CD4-positive, CD25-positive, alpha-beta regulatory T cell (primary cell): Measurements from ENCODE around the gene SYT6. TPM values are rescaled to one million over a fixed set of nuclear protein-coding genes. Genes with fewer than 3 reads are reported as not detected.
"Not testable (repeated sequence)": the region's sequence is repeated elsewhere in the genome, so short reads cannot be mapped to it uniquely, and the experiment has no call there.

Experiments used
- ATAC-seq, 2 donors: fragments of 150-1000 bp; cut with Tn5 transposase; one replicate each; pipeline ENCODE4 v1.10.0; 2021; ENCODE audit warnings: low read depth in 2 of 2, moderate number of reproducible peaks in 2 of 2, moderate library complexity in 1 of 2
- DNase-seq, 3 donors: peaks; one replicate each; pipeline versions ENCODE4 v3.0.0 to v3.0.0-alpha.2; 2012 to 2022; ENCODE audit warnings: mixed read lengths in 1 of 3
- H3K27ac ChIP-seq: one replicate; pipeline ENCODE4 v1.7.0; 2013; ENCODE audit warnings: mild to moderate bottlenecking, low read length; ENCODE audit not compliant: insufficient read depth, poor library complexity, severe bottlenecking
- H3K27me3 ChIP-seq: one replicate; pipeline ENCODE4 v1.7.0; 2013; ENCODE audit warnings: low read length; ENCODE audit not compliant: control insufficient read depth, insufficient read depth
- H3K36me3 ChIP-seq: one replicate; pipeline ENCODE4 v1.7.0; 2013; ENCODE audit warnings: mild to moderate bottlenecking, low read length, moderate library complexity; ENCODE audit not compliant: control insufficient read depth, insufficient read depth
- H3K4me1 ChIP-seq: 2 replicates; pipeline ENCODE4 v1.7.0; 2013; ENCODE audit warnings: mild to moderate bottlenecking, low read length; ENCODE audit not compliant: insufficient read depth, control insufficient read depth, poor library complexity, severe bottlenecking
- H3K4me3 ChIP-seq: one replicate; pipeline ENCODE4 v1.7.0; 2013; ENCODE audit warnings: low read depth, mild to moderate bottlenecking, low read length, moderate library complexity
- H3K9me3 ChIP-seq, 2 experiments: 1 replicate in 1 of 2; 2 replicates in 1 of 2; pipeline ENCODE4 v1.7.0; 2013; ENCODE audit warnings: low read length in 2 of 2, mild to moderate bottlenecking in 1 of 2, moderate library complexity in 1 of 2; ENCODE audit not compliant: control insufficient read depth in 2 of 2
- H3K27ac Mint-ChIP-seq, 3 donors: one replicate each; pipeline ENCODE4 v1.8.0; 2020 to 2022; ENCODE audit warnings: mild to moderate bottlenecking in 3 of 3, mixed read lengths in 3 of 3, moderate library complexity in 2 of 3
- H3K27me3 Mint-ChIP-seq: one replicate; pipeline ENCODE4 v1.8.0; 2022; ENCODE audit warnings: mild to moderate bottlenecking, mixed read lengths
- H3K36me3 Mint-ChIP-seq: one replicate; pipeline ENCODE4 v1.8.0; 2020; ENCODE audit warnings: mixed read lengths
- H3K4me1 Mint-ChIP-seq, 4 donors: one replicate each; pipeline ENCODE4 v1.8.0; 2020 to 2022; ENCODE audit warnings: mixed read lengths in 4 of 4, mild to moderate bottlenecking in 1 of 4
- H3K4me3 Mint-ChIP-seq, 4 donors: one replicate each; pipeline ENCODE4 v1.8.0; 2020 to 2022; ENCODE audit warnings: mild to moderate bottlenecking in 4 of 4, mixed read lengths in 4 of 4, moderate library complexity in 3 of 4
- H3K9me3 Mint-ChIP-seq, 7 donors: one replicate each; pipeline ENCODE4 v1.8.0; 2020 to 2022; ENCODE audit warnings: mixed read lengths in 7 of 7, mild to moderate bottlenecking in 3 of 7, moderate library complexity in 2 of 7
- polyA plus RNA-seq, 4 donors: library from polyadenylated mRNA; unstranded; fragments of 300-500 nt; fragmentation: Illumina TruSeq; gene quantifications; one replicate each; pipeline ENCODE4 v1.2.3, GENCODE V29; 2021
- total RNA-seq: library from RNA; stranded (reverse); gene quantifications from one replicate; pipeline ENCODE4 v1.2.3, GENCODE V29; 2022

SYT6 gene
- total and polyA plus RNA-seq, 5 donors from 2014 or later: 0.17 TPM; not detected in 4

DNA sequence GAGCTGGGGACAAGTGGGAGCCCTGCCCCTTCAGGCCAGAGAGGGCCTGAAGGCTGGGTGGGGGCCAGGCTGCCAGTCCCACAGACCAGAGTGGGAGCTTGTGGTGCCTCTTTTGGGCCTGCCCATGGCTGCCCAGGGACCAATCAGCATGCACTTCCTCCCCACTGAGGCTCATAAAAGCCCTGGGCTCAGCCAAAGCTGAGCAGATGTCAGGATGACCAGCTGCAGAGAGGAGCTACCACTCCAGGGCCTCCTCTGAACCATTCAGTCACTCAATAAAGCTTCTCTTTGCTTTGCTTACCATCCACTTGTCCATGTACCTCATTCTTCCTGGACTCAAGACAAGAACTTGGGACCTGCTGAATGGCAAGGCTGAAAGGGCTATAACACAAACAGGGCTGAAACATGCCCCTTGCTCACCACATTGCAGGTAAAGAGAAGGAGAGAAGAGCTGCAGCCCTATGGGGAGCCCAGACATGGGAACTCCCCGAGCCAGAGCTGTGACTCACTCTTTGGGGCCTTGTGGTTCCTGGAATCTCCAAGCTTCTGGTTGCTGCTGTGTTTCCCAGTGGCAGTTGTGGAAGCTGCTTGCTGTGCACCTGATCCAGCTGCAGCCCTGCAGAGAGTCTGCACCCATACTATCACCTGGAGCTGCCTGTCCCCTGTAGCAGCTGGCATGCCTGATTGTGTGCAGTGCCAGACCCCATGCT, 92.4 kb downstream of the SYT6 start:
- H3K27ac ChIP-seq: no peak overlapping the region
- no peak for ATAC-seq
- no peak overlapping the region for H3K4me3 Mint-ChIP-seq
- H3K4me3 ChIP-seq: no peak overlapping the region
- H3K27ac Mint-ChIP-seq: no peak overlapping the region
- no peaks in the 10 kb centered on the region for H3K36me3 Mint-ChIP-seq
- H3K4me1 ChIP-seq: no peaks in the 10 kb centered on the region
- peaks cover 9% of the 10 kb centered on the region for H3K27me3 Mint-ChIP-seq
- no peaks in the 10 kb centered on the region for H3K4me1 Mint-ChIP-seq
- H3K9me3 ChIP-seq: peaks cover 4% of the 10 kb centered on the region in 2 experiments
- no peaks in the 10 kb centered on the region for H3K36me3 ChIP-seq
- DNase-seq: no peak
- H3K27me3 ChIP-seq: peaks cover 3% of the 10 kb centered on the region
- H3K9me3 Mint-ChIP-seq: peaks cover 0 to 12% (median 5%) of the 10 kb centered on the region in 7 donors

DNA sequence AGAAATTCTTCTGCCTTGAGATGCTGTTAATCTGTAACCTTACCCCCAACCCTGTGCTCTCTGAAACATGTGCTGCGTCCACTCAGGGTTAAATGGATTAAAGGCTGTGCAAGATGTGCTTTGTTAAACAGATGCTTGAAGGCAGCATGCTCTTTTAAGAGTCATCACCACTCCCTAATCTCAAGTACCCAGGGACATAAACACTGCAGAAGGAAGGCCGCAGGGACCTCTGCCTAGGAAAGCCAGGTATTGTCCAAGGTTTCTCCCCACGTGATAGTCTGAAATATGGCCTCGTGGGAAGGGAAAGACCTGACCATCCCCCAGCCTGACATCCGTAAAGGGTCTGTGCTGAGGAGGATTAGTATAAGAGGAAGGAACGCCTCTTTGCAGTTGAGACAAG, 95.4 kb downstream of the SYT6 start:
- not testable (repeated sequence) for H3K9me3 ChIP-seq, ATAC-seq, H3K4me3 ChIP-seq, H3K4me1 Mint-ChIP-seq, H3K27ac ChIP-seq, H3K27ac Mint-ChIP-seq, H3K4me3 Mint-ChIP-seq, H3K36me3 ChIP-seq, H3K27me3 Mint-ChIP-seq, H3K4me1 ChIP-seq, H3K36me3 Mint-ChIP-seq, H3K27me3 ChIP-seq, DNase-seq
- H3K9me3 Mint-ChIP-seq: peaks cover 0 to 12% (median 5%) of the 10 kb centered on the region in 7 donors

- DNase-seq (no peak), ATAC-seq (no peak)
- peaks cover 0 to 4% of the 10 kb centered on the region in 2 experiments for H3K9me3 ChIP-seq
Observed at GRCh38 chr1:114054148-114054547, 99.5 kb downstream of the SYT6 start.

DNA sequence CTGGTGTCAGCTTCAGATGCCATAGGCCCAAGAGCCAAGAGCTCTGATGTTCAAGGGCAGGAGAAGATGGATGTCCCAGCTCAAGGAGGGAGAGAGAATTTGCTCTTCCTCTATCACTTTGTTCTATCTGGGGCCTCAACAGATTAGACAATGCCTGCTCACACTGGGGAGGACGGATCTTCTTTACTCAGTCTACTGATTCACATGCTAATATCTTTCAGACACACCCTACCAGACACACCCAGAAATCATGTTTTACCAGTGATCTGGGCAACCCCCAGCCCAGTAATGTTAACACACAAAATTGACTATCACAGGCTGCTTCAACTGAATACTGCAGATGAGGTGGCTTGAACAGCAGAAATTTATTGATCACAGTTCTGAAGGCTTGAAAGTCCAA, 105.4 kb downstream of the SYT6 start:
- Mint-ChIP-seq H3K27ac (no peak overlapping the region), H3K4me3 (no peak overlapping the region), H3K27me3 (peaks cover 7% of the 10 kb centered on the region), H3K4me1 (no peaks in the 10 kb centered on the region), H3K9me3 (peaks cover 0 to 5% (median 0%) of the 10 kb centered on the region in 7 donors), H3K36me3 (no peaks in the 10 kb centered on the region)
- Histone ChIP-seq H3K4me1 (no peaks in the 10 kb centered on the region), H3K27ac (no peak overlapping the region), H3K36me3 (no peaks in the 10 kb centered on the region), H3K27me3 (peaks cover 6% of the 10 kb centered on the region), H3K4me3 (no peak overlapping the region), H3K9me3 (no peaks in the 10 kb centered on the region)
- ATAC-seq: no peak
- no peak for DNase-seq

More at GRCh38 chr1:114054148-114054547, 99.5 kb downstream of the SYT6 start:
- Mint-ChIP-seq H3K36me3 (no peaks in the 10 kb centered on the region), H3K9me3 (peaks cover 0 to 7% (median 5%) of the 10 kb centered on the region in 7 donors), H3K4me3 (no peak overlapping the region), H3K27me3 (peaks cover 4% of the 10 kb centered on the region), H3K27ac (no peak overlapping the region), H3K4me1 (no peaks in the 10 kb centered on the region)
- Histone ChIP-seq H3K27me3 (peaks cover 7% of the 10 kb centered on the region), H3K4me1 (no peaks in the 10 kb centered on the region), H3K36me3 (no peaks in the 10 kb centered on the region), H3K4me3 (no peak overlapping the region), H3K27ac (no peak overlapping the region)

DNA sequence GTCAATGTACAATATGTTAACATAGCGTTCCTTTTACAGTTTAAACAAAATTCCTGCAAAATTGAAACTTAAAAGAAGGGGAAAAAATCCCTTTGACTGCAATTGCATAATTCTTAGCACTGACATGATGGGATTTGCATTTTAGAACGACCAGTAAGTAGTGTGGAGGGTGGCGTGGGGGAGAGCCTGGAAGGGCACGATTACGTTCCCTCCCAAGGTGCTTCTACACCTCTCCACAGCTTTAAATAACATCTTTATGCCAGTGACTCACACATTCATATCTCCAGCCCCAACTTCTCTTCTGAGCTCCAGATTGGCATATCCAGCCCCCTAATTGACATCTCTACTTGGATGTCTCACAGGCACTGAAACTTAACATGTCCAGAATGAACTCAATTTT, 110.1 kb downstream of the SYT6 start:
- H3K4me3 ChIP-seq: no peak overlapping the region
- H3K36me3 Mint-ChIP-seq: no peaks in the 10 kb centered on the region
- H3K9me3 ChIP-seq: no peaks in the 10 kb centered on the region
- H3K27ac Mint-ChIP-seq: no peak overlapping the region
- peaks cover 0 to 5% (median 0%) of the 10 kb centered on the region in 7 donors for H3K9me3 Mint-ChIP-seq
- H3K4me3 Mint-ChIP-seq: no peak overlapping the region
- DNase-seq: no peak
- no peaks in the 10 kb centered on the region for H3K4me1 Mint-ChIP-seq
- no peaks in the 10 kb centered on the region for H3K4me1 ChIP-seq
- peaks cover 5% of the 10 kb centered on the region for H3K27me3 ChIP-seq
- peaks cover 6% of the 10 kb centered on the region for H3K27me3 Mint-ChIP-seq
- H3K27ac ChIP-seq: no peak overlapping the region
- no peak for ATAC-seq
- no peaks in the 10 kb centered on the region for H3K36me3 ChIP-seq

DNA sequence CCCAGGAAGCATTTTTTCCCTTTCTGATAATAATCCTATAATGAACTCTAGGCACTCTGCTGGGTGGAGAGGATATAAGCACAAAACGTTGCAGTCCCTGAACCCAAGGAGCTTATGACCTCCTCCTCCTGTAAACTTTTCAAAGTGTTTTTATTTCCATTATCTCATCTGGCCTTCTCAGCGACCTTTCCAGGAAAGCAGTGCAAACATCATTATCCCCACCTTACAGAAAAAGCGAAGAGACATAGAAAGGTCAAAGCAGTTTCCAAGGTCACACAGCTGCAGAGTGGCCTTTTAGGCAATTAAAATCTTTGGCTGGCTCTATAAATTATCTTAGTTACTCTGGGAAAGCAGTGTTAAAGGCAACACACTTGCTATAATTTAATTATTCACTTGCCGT, 110.6 kb downstream of the SYT6 start:
- no peak for ATAC-seq
- H3K27me3 Mint-ChIP-seq: peaks cover 6% of the 10 kb centered on the region

GRCh38 chr1:114040273-114041015, 113.2 kb downstream of the SYT6 start:
- Mint-ChIP-seq H3K4me1 (no peaks in the 10 kb centered on the region), H3K27ac (no peak overlapping the region), H3K27me3 (peaks cover 6% of the 10 kb centered on the region), H3K4me3 (no peak overlapping the region), H3K9me3 (peaks cover 0 to 3% (median 0%) of the 10 kb centered on the region in 7 donors), H3K36me3 (no peaks in the 10 kb centered on the region)
- Histone ChIP-seq H3K36me3 (no peaks in the 10 kb centered on the region), H3K4me1 (no peaks in the 10 kb centered on the region), H3K9me3 (no peaks in the 10 kb centered on the region), H3K4me3 (no peak overlapping the region), H3K27ac (no peak overlapping the region), H3K27me3 (peaks cover 3% of the 10 kb centered on the region)
- ATAC-seq (no peak), DNase-seq (no peak)

More for the DNA sequence above, 110.6 kb downstream of the SYT6 start:
- Mint-ChIP-seq H3K36me3 (no peaks in the 10 kb centered on the region), H3K27ac (no peak overlapping the region), H3K4me1 (no peaks in the 10 kb centered on the region), H3K4me3 (no peak overlapping the region), H3K9me3 (peaks cover 0 to 5% (median 0%) of the 10 kb centered on the region in 7 donors)
- no peak for DNase-seq
- Histone ChIP-seq H3K9me3 (no peaks in the 10 kb centered on the region), H3K4me1 (no peaks in the 10 kb centered on the region), H3K36me3 (no peaks in the 10 kb centered on the region), H3K27ac (no peak overlapping the region), H3K4me3 (no peak overlapping the region), H3K27me3 (peaks cover 5% of the 10 kb centered on the region)
